ENCODE results near the gene UNC13D.

- TF ChIP-seq CTCF (IDR thresholded peaks at IDR 0.05; ENCODE audit: poor library complexity, severe bottlenecking) (no peak), REST (IDR thresholded peaks at IDR 0.05; ENCODE audit: borderline replicate concordance) (no peak), EP300 (conservative IDR thresholded peaks at IDR 0.05; ENCODE audit: poor library complexity, severe bottlenecking) (no peak), SMC3 (conservative IDR thresholded peaks at IDR 0.05; ENCODE audit: poor library complexity) (no peak), POLR2AphosphoS5 (IDR thresholded peaks at IDR 0.05) (no peak), TAF1 (IDR thresholded peaks at IDR 0.05; ENCODE audit: low read depth) (no peak)
Observed at GRCh38 chr17:75818326-75818885, 25.8 kb downstream of the UNC13D start.
